Measurements from ENCODE around the gene CD40LG.
A peak's percentile ranks its signal among the peaks of the same experiment; 100 is the strongest.

CD40LG gene

GRCh38 chrX:136629084-136629750, 18.7 kb upstream of the CD40LG start:
- no peak for TF ChIP-seq ZNF274 (IDR thresholded peaks at IDR 0.05; ENCODE audit: low read depth, low read length)
- H3K4me3 ChIP-seq (ENCODE audit: low read length) = no peak overlapping the region

- no peak for TF ChIP-seq ZNF274 (IDR thresholded peaks at IDR 0.05; ENCODE audit: low read depth, low read length)
- no peak overlapping the region for H3K4me3 ChIP-seq (ENCODE audit: low read length)
Measured at GRCh38 chrX:136630881-136631280, 17.1 kb upstream of the CD40LG start.

- no peak overlapping the region for H3K4me3 ChIP-seq (ENCODE audit: low read length)
- no peak for TF ChIP-seq ZNF274 (IDR thresholded peaks at IDR 0.05; ENCODE audit: low read depth, low read length)
Measured at GRCh38 chrX:136635235-136635634, 12.7 kb upstream of the CD40LG start.

- TF ChIP-seq ZNF274 (IDR thresholded peaks at IDR 0.05; ENCODE audit: low read depth, low read length) = no peak
- H3K4me3 ChIP-seq (ENCODE audit: low read length) = no peak overlapping the region
Measured at GRCh38 chrX:136636121-136636520, 11.8 kb upstream of the CD40LG start.

GRCh38 chrX:136639506-136640176, 8.3 kb upstream of the CD40LG start:
- no peak overlapping the region for H3K4me3 ChIP-seq (ENCODE audit: low read length)
- TF ChIP-seq ZNF274 (IDR thresholded peaks at IDR 0.05; ENCODE audit: low read depth, low read length) = no peak

- TF ChIP-seq ZNF274 (IDR thresholded peaks at IDR 0.05; ENCODE audit: low read depth, low read length) = no peak
- peak overlapping the region; percentile 50; the same call in 1 of the 2 replicates for H3K4me3 ChIP-seq (ENCODE audit: low read length)
Measured at GRCh38 chrX:136643243-136643642, 4.7 kb upstream of the CD40LG start.

GRCh38 chrX:136646602-136647239, 1.2 kb upstream of the CD40LG start:
- no peak for TF ChIP-seq ZNF274 (IDR thresholded peaks at IDR 0.05; ENCODE audit: low read depth, low read length)
- H3K4me3 ChIP-seq (ENCODE audit: low read length) = no peak overlapping the region

GRCh38 chrX:136650811-136651210, 2.9 kb downstream of the CD40LG start:
- TF ChIP-seq ZNF274 (IDR thresholded peaks at IDR 0.05; ENCODE audit: low read depth, low read length) = no peak
- H3K4me3 ChIP-seq (ENCODE audit: low read length) = no peak overlapping the region

- no peak overlapping the region for H3K4me3 ChIP-seq (ENCODE audit: low read length)
- no peak for TF ChIP-seq ZNF274 (IDR thresholded peaks at IDR 0.05; ENCODE audit: low read depth, low read length)
Measured at GRCh38 chrX:136652822-136653723, 5.1 kb downstream of the CD40LG start.

GRCh38 chrX:136656361-136656964, 8.5 kb downstream of the CD40LG start:
- TF ChIP-seq ZNF274 (IDR thresholded peaks at IDR 0.05; ENCODE audit: low read depth, low read length) = no peak
- H3K4me3 ChIP-seq (ENCODE audit: low read length) = no peak overlapping the region

GRCh38 chrX:136658151-136658550, 10.2 kb downstream of the CD40LG start:
- H3K4me3 ChIP-seq (ENCODE audit: low read length) = no peak overlapping the region
- TF ChIP-seq ZNF274 (IDR thresholded peaks at IDR 0.05; ENCODE audit: low read depth, low read length) = no peak

GRCh38 chrX:136659174-136659573, 11.2 kb downstream of the CD40LG start:
- no peak overlapping the region for H3K4me3 ChIP-seq (ENCODE audit: low read length)
- TF ChIP-seq ZNF274 (IDR thresholded peaks at IDR 0.05; ENCODE audit: low read depth, low read length) = no peak

GRCh38 chrX:136660896-136661295, 12.9 kb downstream of the CD40LG start:
- TF ChIP-seq ZNF274 (IDR thresholded peaks at IDR 0.05; ENCODE audit: low read depth, low read length) = no peak
- no peak overlapping the region for H3K4me3 ChIP-seq (ENCODE audit: low read length)

- TF ChIP-seq ZNF274 (IDR thresholded peaks at IDR 0.05; ENCODE audit: low read depth, low read length) = no peak
Measured at GRCh38 chrX:136662104-136662503, 14.1 kb downstream of the CD40LG start.

More at GRCh38 chrX:136662104-136662503, 14.1 kb downstream of the CD40LG start:
- no peak overlapping the region for H3K4me3 ChIP-seq (ENCODE audit: low read length)

Data from GM08714 (cell line).